ENCODE results near the gene CNKSR3. TPM values are rescaled to one million over a fixed set of nuclear protein-coding genes. Genes with fewer than 3 reads are reported as not detected.

The CNKSR3 gene
- total and polyA plus RNA-seq, 8 donors: 1.2 to 40.0 (median 6.2) TPM

DNA sequence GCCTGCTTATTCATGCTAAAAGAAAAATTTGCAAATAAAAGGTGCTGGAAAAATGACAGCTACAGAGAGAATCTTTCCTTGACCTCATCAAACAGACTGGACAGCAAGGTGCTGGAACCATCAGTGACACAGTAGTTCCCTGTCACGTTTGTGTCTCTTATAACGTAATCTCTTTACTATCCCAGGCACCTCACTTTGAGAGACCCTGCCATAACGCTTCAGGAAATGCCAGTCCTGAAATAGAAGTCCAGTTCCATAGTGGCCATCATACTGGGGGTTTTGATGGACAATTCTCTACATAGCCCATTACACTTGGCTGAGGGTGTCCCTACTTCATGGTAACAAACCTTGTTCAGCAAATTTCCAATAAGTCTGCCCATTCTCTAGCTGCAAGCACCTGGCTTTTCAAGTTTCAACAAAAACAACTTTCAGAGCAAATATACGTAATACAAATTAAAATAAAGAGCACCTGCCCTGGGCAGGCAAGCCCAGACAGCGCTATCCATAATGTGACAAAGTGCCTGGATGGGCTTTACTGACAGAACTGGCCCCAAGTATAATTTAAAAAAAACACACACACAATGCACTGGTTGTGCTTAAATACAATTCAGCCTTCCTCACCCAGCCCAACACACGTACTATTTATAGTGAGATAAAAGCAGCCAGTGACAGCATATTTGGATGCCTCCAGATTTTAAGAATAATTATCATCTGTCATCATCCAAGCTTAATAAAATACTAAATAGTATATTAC lies 38.7 kb downstream of the CNKSR3 start:
- intact Hi-C loops (cut with DNase I; ENCODE audit: low total_unique reads): no loop called here
- H3K27me3 ChIP-seq: no peaks in the 10 kb centered on the region
- TF ChIP-seq EP300 (IDR thresholded peaks at IDR 0.05): no peak
- TF ChIP-seq POLR2A (IDR thresholded peaks at IDR 0.05): no peak
- TF ChIP-seq, protein P1, sequence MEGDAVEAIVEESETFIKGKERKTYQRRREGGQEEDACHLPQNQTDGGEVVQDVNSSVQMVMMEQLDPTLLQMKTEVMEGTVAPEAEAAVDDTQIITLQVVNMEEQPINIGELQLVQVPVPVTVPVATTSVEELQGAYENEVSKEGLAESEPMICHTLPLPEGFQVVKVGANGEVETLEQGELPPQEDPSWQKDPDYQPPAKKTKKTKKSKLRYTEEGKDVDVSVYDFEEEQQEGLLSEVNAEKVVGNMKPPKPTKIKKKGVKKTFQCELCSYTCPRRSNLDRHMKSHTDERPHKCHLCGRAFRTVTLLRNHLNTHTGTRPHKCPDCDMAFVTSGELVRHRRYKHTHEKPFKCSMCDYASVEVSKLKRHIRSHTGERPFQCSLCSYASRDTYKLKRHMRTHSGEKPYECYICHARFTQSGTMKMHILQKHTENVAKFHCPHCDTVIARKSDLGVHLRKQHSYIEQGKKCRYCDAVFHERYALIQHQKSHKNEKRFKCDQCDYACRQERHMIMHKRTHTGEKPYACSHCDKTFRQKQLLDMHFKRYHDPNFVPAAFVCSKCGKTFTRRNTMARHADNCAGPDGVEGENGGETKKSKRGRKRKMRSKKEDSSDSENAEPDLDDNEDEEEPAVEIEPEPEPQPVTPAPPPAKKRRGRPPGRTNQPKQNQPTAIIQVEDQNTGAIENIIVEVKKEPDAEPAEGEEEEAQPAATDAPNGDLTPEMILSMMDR (IDR thresholded peaks at IDR 0.05): no peak
- no peak for TF ChIP-seq POLR2AphosphoS5 (IDR thresholded peaks at IDR 0.05)
- no peak for DNase-seq
- WGBS, 5 donors: 64 to 67% (median 65%) methylated on average over 6 of the region's 6 CpGs
- no peak overlapping the region for H3K27ac ChIP-seq
- H3K4me1 ChIP-seq: peaks cover 0 to 24% (median 4%) of the 10 kb centered on the region in 4 donors
- no peak overlapping the region for H3K4me3 ChIP-seq
- no peaks in the 10 kb centered on the region for H3K9me3 ChIP-seq
- no peaks in the 10 kb centered on the region for H3K36me3 ChIP-seq

DNA sequence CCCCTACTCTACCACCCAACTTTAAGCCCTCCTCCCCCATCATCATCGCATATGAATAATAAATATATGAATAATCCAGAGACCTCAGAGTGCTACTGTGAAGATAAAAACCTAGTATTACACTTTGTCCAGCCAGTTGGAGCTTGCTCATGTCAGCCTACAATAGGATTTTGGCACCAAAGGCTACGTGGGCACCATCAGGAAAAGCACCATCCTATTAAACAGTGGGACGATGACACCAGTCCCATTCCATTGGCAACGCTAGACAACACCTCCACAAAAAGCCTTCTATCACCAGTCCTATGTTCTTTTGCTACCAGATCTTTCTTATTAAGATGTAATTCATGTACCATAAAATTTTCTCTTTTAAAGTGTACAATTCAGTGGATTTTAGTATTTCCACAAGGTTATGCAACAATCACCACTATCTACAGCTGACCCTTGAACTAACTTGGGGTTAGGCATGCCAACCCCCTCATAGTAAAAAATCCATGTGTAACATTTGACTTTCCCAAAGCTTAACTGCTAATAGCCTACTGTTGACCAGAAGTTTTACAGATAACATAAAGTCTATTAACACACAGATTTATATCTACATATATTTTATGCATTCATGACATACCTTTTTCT lies 41.1 kb downstream of the CNKSR3 start:
- H3K27me3 ChIP-seq: no peaks in the 10 kb centered on the region
- H3K4me3 ChIP-seq: no peak overlapping the region
- DNase-seq: no peak
- H3K4me1 ChIP-seq: peaks cover 0 to 19% (median 4%) of the 10 kb centered on the region in 4 donors
- TF ChIP-seq POLR2AphosphoS5 (IDR thresholded peaks at IDR 0.05): no peak
- TF ChIP-seq, protein P1 (IDR thresholded peaks at IDR 0.05): no peak
- TF ChIP-seq POLR2A (IDR thresholded peaks at IDR 0.05): no peak
- TF ChIP-seq EP300 (IDR thresholded peaks at IDR 0.05): no peak
- no peaks in the 10 kb centered on the region for H3K36me3 ChIP-seq
- 80 to 89% (median 86%) methylated on average over 4 of the region's 4 CpGs for WGBS, 5 donors
- H3K9me3 ChIP-seq: no peaks in the 10 kb centered on the region
- intact Hi-C loops (cut with DNase I; ENCODE audit: low total_unique reads): no loop called here
- H3K27ac ChIP-seq: no peak overlapping the region

DNA sequence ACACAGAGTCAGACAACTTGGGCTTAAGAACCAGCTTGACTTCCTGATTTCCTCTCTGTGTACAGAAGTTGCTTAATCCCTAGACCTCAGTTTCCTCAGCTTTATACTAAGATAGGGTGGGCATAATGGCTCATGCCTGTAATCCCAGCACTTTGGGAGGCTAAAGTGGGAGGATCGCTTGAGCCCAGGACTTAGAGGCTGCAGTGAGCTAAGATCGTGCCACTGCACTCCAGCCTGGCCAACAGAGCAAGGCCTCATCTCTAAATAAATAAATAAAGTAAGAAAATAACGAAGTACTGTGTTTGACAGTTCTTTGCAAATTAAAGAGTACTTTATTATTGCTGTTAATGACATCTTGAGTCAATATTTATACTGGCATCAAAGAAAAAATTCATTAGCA lies 41.7 kb downstream of the CNKSR3 start:
- 62 to 72% (median 66%) methylated on average over 3 of the region's 3 CpGs for WGBS, 5 donors
- no peaks in the 10 kb centered on the region for H3K36me3 ChIP-seq
- intact Hi-C loops (cut with DNase I; ENCODE audit: low total_unique reads): no loop called here
- TF ChIP-seq, protein P1 (IDR thresholded peaks at IDR 0.05): no peak
- TF ChIP-seq POLR2A (IDR thresholded peaks at IDR 0.05) (no peak), POLR2AphosphoS5 (IDR thresholded peaks at IDR 0.05) (no peak), EP300 (IDR thresholded peaks at IDR 0.05) (no peak)
- H3K27me3 ChIP-seq: no peaks in the 10 kb centered on the region
- no peaks in the 10 kb centered on the region for H3K9me3 ChIP-seq
- no peak for DNase-seq
- H3K27ac ChIP-seq: no peak overlapping the region
- peaks cover 0 to 24% (median 4%) of the 10 kb centered on the region in 4 donors for H3K4me1 ChIP-seq
- H3K4me3 ChIP-seq: no peak overlapping the region

DNA sequence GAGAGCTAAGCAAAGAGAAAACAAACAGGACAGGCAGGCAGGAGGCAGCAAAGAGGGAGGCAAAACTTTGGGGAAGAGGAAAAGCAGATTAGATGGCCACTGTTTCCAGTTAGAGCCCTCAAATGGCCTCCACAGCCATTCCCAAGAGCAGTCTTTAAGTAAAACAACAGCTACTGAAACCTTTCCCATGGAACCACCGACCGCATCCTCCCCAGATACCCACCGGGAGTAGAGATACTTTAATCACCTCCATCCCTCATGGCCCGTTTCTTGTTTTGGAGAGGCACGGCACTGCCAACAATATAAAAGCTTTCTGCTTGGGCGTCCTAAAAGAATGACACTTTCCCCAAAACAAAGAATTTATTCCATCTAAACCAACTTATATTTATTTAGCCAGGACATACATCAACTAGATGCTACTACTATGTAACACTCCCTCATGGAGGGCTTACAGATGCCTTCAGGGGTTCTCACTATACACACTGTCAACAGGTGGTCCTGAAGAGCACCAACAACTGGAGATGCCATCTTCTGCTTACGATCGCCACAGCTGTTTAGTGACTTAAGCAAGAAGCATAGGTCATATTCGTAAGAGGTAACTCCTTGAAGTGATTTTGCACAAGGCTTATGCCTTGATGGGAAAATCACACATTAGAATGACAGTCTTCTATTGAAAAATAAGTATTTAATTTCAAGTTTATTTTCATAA lies 43.4 kb downstream of the CNKSR3 start:
- Histone ChIP-seq H3K4me1 (peaks cover 0 to 20% (median 6%) of the 10 kb centered on the region in 4 donors), H3K27me3 (no peaks in the 10 kb centered on the region), H3K36me3 (no peaks in the 10 kb centered on the region), H3K4me3 (no peak overlapping the region), H3K27ac (no peak overlapping the region), H3K9me3 (no peaks in the 10 kb centered on the region)
- intact Hi-C loops (cut with DNase I; ENCODE audit: low total_unique reads): no loop called here
- DNase-seq: no peak
- TF ChIP-seq POLR2A (IDR thresholded peaks at IDR 0.05): no peak
- no peak for TF ChIP-seq EP300 (IDR thresholded peaks at IDR 0.05)
- no peak for TF ChIP-seq POLR2AphosphoS5 (IDR thresholded peaks at IDR 0.05)
- TF ChIP-seq, protein P1 (IDR thresholded peaks at IDR 0.05): no peak
- 81 to 99% (median 96%) methylated on average over 9 of the region's 9 CpGs for WGBS, 5 donors
